Activated naive CD4-positive, alpha-beta T cell treated with anti-CD3 and anti-CD28 coated beads, Interleukin-2, amount 10 ng/mL, durations not matched to agents 7 days and 5 days (primary cell): Measurements from ENCODE around the gene FBXO41.

ENCODE experiments used
- CTCF ChIA-PET: fragments of 350-600 bp; sonication (Branson Sonifier 250); formaldehyde crosslinking; loops from one replicate; lab custom pipeline; 2021; ENCODE audit warnings: antibody characterized with exemption; lab: Charles Lee
- DNase-seq: peaks from one replicate; pipeline ENCODE4 v3.0.0-alpha.2; 2020
- H3K27ac Mint-ChIP-seq: one replicate; pipeline ENCODE4 v1.8.0; 2021; ENCODE audit warnings: mild to moderate bottlenecking, moderate library complexity, mixed read lengths
- H3K27me3 Mint-ChIP-seq: one replicate; pipeline ENCODE4 v1.8.0; 2021; ENCODE audit warnings: mild to moderate bottlenecking, mixed read lengths
- H3K36me3 Mint-ChIP-seq: one replicate; pipeline ENCODE4 v1.8.0; 2021; ENCODE audit warnings: mixed read lengths
- H3K4me1 Mint-ChIP-seq: one replicate; pipeline ENCODE4 v1.8.0; 2021; ENCODE audit warnings: mixed read lengths
- H3K4me3 Mint-ChIP-seq: one replicate; pipeline ENCODE4 v1.8.0; 2021; ENCODE audit warnings: mild to moderate bottlenecking, moderate library complexity, mixed read lengths
- H3K9me3 Mint-ChIP-seq: one replicate; pipeline ENCODE4 v1.8.0; 2021; ENCODE audit warnings: mixed read lengths

FBXO41 gene

GRCh38 chr2:73284296-73285158 lies at the start of gene FBXO41:
FBXO41 (minus strand) TSS chr2:73284478; CDS start chr2:73269630, 14,848 bp downstream.
- peaks cover 3% of the 10 kb centered on the region for H3K36me3 Mint-ChIP-seq
- H3K27me3 Mint-ChIP-seq = peaks cover 22% of the 10 kb centered on the region
- H3K27ac Mint-ChIP-seq = no peak within 1 kb of the TSS
- H3K4me3 Mint-ChIP-seq = peak within 1 kb of the TSS; percentile 85
- no peaks in the 10 kb centered on the region for H3K9me3 Mint-ChIP-seq
- H3K4me1 Mint-ChIP-seq = peaks cover 24% of the 10 kb centered on the region
- peak; percentile 84 for DNase-seq
- CTCF ChIA-PET = no interaction called here

GRCh38 chr2:73334045-73334444 lies 49.8 kb upstream of the FBXO41 start:
- peaks cover 20% of the 10 kb centered on the region for H3K27me3 Mint-ChIP-seq
- CTCF ChIA-PET = no interaction called here
- H3K4me1 Mint-ChIP-seq = peaks cover 2% of the 10 kb centered on the region
- no peak for DNase-seq
- H3K27ac Mint-ChIP-seq = no peak overlapping the region
- H3K9me3 Mint-ChIP-seq = no peaks in the 10 kb centered on the region
- no peak overlapping the region for H3K4me3 Mint-ChIP-seq
- H3K36me3 Mint-ChIP-seq = no peaks in the 10 kb centered on the region

GRCh38 chr2:73333564-73333963 lies 49.3 kb upstream of the FBXO41 start:
- Mint-ChIP-seq H3K9me3 (no peaks in the 10 kb centered on the region), H3K4me3 (no peak overlapping the region), H3K27me3 (peaks cover 20% of the 10 kb centered on the region), H3K27ac (no peak overlapping the region), H3K4me1 (peaks cover 2% of the 10 kb centered on the region), H3K36me3 (no peaks in the 10 kb centered on the region)
- no peak for DNase-seq
- CTCF ChIA-PET = no interaction called here

- no peak for DNase-seq
- Mint-ChIP-seq H3K4me3 (no peak overlapping the region), H3K27ac (no peak overlapping the region), H3K27me3 (peaks cover 34% of the 10 kb centered on the region), H3K4me1 (no peaks in the 10 kb centered on the region), H3K9me3 (no peaks in the 10 kb centered on the region), H3K36me3 (no peaks in the 10 kb centered on the region)
- CTCF ChIA-PET = no interaction called here
Observed at GRCh38 chr2:73324126-73324725, 39.9 kb upstream of the FBXO41 start.

DNA sequence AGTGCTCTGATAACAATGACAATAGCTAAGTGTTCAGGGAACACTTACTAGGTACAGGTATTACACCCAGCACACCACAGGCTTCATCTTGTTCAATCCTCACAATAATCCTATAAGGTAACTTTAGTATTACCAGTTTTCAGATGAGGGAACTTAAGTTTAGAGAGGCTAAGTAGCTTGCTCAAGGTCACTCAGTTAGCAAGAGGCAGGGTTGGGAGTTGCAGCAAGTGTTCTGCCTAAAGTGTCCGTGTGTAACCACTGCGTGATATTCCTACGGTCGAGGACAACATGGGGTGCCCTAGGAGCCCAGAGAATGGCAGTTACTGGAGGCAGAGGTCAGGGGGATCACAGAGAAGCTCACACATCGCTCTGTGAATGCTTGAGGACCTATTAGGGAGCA lies 39.3 kb upstream of the FBXO41 start:
- CTCF ChIA-PET = no interaction called here
- Mint-ChIP-seq H3K4me3 (no peak overlapping the region), H3K4me1 (no peaks in the 10 kb centered on the region), H3K36me3 (no peaks in the 10 kb centered on the region), H3K9me3 (no peaks in the 10 kb centered on the region), H3K27ac (no peak overlapping the region), H3K27me3 (peaks cover 40% of the 10 kb centered on the region)
- no peak for DNase-seq

GRCh38 chr2:73314441-73314840 lies 30.2 kb upstream of the FBXO41 start:
- no peak for DNase-seq
- H3K27ac Mint-ChIP-seq = no peak overlapping the region
- H3K4me1 Mint-ChIP-seq = no peaks in the 10 kb centered on the region
- H3K36me3 Mint-ChIP-seq = no peaks in the 10 kb centered on the region
- H3K9me3 Mint-ChIP-seq = no peaks in the 10 kb centered on the region
- H3K27me3 Mint-ChIP-seq = peaks cover 23% of the 10 kb centered on the region
- no peak overlapping the region for H3K4me3 Mint-ChIP-seq
- CTCF ChIA-PET = no interaction called here

- CTCF ChIA-PET = no interaction called here
- no peak for DNase-seq
- H3K27me3 Mint-ChIP-seq = peaks cover 23% of the 10 kb centered on the region
- H3K9me3 Mint-ChIP-seq = no peaks in the 10 kb centered on the region
- no peak overlapping the region for H3K4me3 Mint-ChIP-seq
- H3K27ac Mint-ChIP-seq = no peak overlapping the region
- H3K4me1 Mint-ChIP-seq = no peaks in the 10 kb centered on the region
- H3K36me3 Mint-ChIP-seq = no peaks in the 10 kb centered on the region
Observed at GRCh38 chr2:73307720-73308119, 23.4 kb upstream of the FBXO41 start.

DNA sequence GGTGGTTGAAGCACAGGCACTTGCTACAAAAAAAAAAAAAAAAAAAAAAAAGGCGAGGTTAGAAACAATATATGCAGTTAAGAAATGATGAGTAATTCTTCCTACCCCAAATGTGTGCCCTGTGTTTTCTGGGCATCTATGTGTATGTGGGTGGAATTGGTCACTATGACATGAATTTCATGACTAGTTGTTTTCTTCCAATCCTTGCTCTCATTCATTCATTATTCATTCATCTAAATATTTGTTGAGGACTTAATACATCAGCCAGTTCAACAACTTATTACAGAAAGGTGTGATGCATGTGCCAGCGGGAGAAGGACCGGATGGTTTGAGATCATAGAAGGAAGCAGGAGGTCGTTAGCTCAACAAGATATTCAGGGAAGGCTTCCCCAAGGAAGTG lies 17.4 kb upstream of the FBXO41 start:
- no peaks in the 10 kb centered on the region for H3K4me1 Mint-ChIP-seq
- no peak overlapping the region for H3K27ac Mint-ChIP-seq
- H3K27me3 Mint-ChIP-seq = peaks cover 47% of the 10 kb centered on the region
- H3K9me3 Mint-ChIP-seq = no peaks in the 10 kb centered on the region
- no peak overlapping the region for H3K4me3 Mint-ChIP-seq
- DNase-seq = no peak
- CTCF ChIA-PET = no interaction called here
- H3K36me3 Mint-ChIP-seq = no peaks in the 10 kb centered on the region

DNA sequence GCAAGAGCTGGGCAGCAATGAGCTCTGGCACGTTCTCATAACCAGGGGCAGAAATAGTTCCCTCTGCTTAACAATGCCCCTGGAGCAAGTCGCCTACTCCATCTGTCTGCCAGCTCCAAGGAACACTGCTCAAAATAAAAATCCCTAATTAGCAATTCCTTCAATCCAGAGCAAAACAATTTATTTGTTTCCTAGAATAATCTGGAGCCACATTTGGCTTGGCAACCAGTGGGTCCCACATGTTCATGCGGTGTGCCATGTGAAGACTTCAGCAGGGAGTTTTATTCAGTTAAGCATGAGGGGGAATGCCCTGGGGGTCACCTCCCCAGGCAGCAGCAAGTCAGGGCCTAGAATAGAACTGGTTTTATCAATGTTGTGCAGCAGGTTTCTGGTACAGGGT lies 16.6 kb upstream of the FBXO41 start:
- H3K27me3 Mint-ChIP-seq = peaks cover 50% of the 10 kb centered on the region
- H3K9me3 Mint-ChIP-seq = no peaks in the 10 kb centered on the region
- no peak for DNase-seq
- no peak overlapping the region for H3K4me3 Mint-ChIP-seq
- no peaks in the 10 kb centered on the region for H3K4me1 Mint-ChIP-seq
- no peaks in the 10 kb centered on the region for H3K36me3 Mint-ChIP-seq
- CTCF ChIA-PET = no interaction called here
- H3K27ac Mint-ChIP-seq = no peak overlapping the region

DNA sequence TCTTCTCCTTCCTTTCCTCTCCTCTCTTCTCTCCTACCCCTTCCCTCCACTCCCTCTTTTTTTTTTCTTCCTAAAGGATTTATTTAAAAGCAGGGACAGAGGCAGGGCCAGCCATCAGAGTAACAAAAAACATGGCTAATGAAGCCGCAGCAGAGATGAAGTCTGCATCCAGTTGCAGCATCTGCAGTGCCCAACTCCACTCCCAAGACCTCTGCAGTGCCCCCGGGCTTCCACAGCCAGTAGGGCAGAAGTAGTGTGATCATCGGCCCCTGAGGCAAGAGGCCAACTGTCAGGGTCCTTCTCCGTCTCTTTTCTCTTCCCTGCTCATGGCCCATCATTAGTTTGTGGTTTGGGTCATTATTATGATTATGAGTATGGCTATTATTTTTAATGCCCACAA lies 13.3 kb upstream of the FBXO41 start:
- no peak for DNase-seq
- H3K36me3 Mint-ChIP-seq = no peaks in the 10 kb centered on the region
- no peak overlapping the region for H3K27ac Mint-ChIP-seq
- H3K27me3 Mint-ChIP-seq = peaks cover 71% of the 10 kb centered on the region
- CTCF ChIA-PET = no interaction called here
- H3K4me1 Mint-ChIP-seq = peaks cover 3% of the 10 kb centered on the region
- H3K9me3 Mint-ChIP-seq = no peaks in the 10 kb centered on the region
- H3K4me3 Mint-ChIP-seq = no peak overlapping the region

GRCh38 chr2:73297151-73297559 lies 12.9 kb upstream of the FBXO41 start:
- CTCF ChIA-PET = no interaction called here
- Mint-ChIP-seq H3K27me3 (peaks cover 71% of the 10 kb centered on the region), H3K9me3 (no peaks in the 10 kb centered on the region), H3K27ac (no peak overlapping the region), H3K4me3 (no peak overlapping the region), H3K4me1 (peaks cover 3% of the 10 kb centered on the region), H3K36me3 (no peaks in the 10 kb centered on the region)
- no peak for DNase-seq

GRCh38 chr2:73295751-73296400 lies 11.6 kb upstream of the FBXO41 start:
- Mint-ChIP-seq H3K4me1 (peaks cover 9% of the 10 kb centered on the region), H3K27ac (no peak overlapping the region), H3K9me3 (no peaks in the 10 kb centered on the region), H3K36me3 (no peaks in the 10 kb centered on the region), H3K4me3 (no peak overlapping the region), H3K27me3 (peaks cover 79% of the 10 kb centered on the region)
- CTCF ChIA-PET = no interaction called here
- DNase-seq = no peak

GRCh38 chr2:73294239-73294638 lies 10.0 kb upstream of the FBXO41 start:
- no peaks in the 10 kb centered on the region for H3K36me3 Mint-ChIP-seq
- H3K9me3 Mint-ChIP-seq = no peaks in the 10 kb centered on the region
- CTCF ChIA-PET = no interaction called here
- H3K27ac Mint-ChIP-seq = no peak overlapping the region
- H3K4me1 Mint-ChIP-seq = peaks cover 11% of the 10 kb centered on the region
- peak overlapping the region; percentile 70 for H3K4me3 Mint-ChIP-seq
- no peak for DNase-seq
- H3K27me3 Mint-ChIP-seq = peaks cover 84% of the 10 kb centered on the region

DNA sequence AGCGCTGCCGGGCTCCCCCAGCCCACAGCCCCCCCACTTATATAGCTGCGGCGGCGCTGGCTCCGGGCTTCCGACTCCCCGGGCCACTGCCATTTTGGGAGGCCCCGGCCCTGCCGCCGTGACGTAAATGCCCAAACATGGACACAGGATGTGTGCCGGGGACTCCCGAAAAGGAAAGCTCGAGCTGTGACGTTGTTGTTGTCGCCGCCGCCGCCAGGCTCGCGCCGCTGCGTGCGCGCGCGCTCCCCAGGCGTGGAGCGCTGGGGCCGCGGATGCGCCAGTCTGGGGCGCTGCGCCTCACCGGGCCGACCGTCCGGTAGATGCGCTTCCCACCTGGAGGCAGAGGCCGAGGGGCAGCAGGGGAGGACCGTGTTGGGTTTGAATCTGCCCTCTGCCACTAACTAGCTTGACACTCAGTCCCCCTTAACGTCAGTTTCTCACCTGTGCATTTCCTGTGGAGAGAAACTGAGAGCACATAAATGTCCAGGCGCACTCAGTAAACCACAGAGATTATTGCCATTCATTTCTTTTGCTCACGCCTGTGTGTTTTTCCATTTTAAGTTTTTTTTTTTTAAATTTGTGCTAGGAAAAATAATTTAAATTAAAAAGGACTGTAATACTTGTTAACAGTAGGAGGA lies 9.4 kb upstream of the FBXO41 start, which contains the start of gene EGR4:
EGR4 (minus strand) TSS at position 15 of the 638 bp plus-strand sequence. CDS start 231 bp downstream, outside the sequence.
- Mint-ChIP-seq H3K4me3 (peak within 1 kb of the TSS; percentile 70), H3K9me3 (no peaks in the 10 kb centered on the region), H3K27ac (peak within 1 kb of the TSS; percentile 24), H3K36me3 (no peaks in the 10 kb centered on the region), H3K4me1 (peaks cover 11% of the 10 kb centered on the region), H3K27me3 (peaks cover 86% of the 10 kb centered on the region)
- CTCF ChIA-PET = interaction anchor here (1.0 kb wide), 1 partner anchor 25 kb away, joined by 3 read pairs; no protein-coding TSS in a partner anchor
- DNase-seq = peak; percentile 96
